ENCODE data around the gene FNBP1.
A peak's percentile ranks its signal among the peaks of the same experiment; 100 is the strongest.

The FNBP1 gene

DNA sequence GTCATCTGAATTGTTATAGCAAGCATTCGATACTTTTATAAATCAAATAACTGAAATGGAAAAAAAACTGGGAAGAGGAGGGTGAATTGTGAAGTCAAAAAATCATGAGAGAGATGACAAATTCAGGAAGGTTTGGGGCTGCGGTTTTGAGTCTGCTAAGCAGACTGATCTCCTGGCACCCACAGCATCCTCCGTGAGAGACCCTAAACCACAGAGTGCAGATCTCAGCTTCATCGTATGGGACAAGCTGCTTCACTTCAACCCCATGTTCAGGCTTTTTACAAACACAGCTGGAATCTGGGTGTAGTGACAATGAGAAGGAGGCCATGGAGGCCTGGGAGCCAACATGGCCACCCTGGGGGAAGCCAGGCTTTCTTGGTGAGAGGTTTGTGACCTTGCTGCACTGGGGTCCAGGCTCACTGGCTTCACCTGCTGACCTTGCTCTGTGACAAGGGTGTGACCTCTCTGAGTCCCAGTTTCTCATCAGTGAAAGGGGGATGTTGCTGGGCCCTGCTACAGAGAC lies 188.3 kb downstream of the FNBP1 start:
- peak; percentile 1 for DNase-seq (ENCODE audit: low spot score)

DNA sequence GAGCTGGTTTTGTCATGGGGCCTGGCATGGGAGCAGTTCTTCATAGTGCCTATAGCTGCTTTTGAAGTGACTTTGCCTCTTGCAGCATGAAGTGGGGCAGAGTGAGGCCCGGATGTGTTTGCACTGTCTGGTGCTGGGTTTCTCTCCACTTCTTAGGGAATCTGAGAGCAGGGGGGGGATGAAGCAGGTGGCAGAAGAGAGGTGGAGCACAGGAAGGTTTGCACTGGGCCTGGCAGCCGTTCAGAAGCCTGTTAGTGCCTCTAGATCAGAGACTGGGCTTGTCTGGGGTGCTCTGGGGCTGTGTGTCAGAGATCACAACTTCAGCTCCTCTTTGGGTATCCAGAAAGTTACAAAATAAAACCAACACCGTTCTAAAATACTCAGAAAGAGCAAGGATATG lies 189.4 kb downstream of the FNBP1 start:
- no peak for DNase-seq (ENCODE audit: low spot score)

DNA sequence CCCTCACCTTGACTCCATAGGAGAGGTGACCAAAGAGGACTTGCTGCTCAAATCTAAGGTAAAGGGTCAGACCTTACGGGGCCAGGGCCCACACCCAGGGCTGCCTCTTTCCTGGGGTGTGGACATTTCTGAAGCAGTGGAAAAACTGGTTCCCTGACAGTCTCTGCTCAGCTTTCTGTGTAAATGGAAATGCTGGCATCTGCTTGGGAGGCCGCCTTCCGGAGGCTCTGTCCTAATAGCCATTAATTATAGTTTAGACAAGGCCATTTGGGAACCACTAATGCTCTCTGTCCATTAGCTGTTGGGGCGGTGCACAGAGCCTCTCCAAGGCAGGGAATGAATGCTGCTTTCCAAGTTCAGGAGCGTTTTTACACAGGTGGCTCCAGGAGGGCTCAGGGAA lies 190.4 kb downstream of the FNBP1 start:
- no peak for DNase-seq (ENCODE audit: low spot score)

DNA sequence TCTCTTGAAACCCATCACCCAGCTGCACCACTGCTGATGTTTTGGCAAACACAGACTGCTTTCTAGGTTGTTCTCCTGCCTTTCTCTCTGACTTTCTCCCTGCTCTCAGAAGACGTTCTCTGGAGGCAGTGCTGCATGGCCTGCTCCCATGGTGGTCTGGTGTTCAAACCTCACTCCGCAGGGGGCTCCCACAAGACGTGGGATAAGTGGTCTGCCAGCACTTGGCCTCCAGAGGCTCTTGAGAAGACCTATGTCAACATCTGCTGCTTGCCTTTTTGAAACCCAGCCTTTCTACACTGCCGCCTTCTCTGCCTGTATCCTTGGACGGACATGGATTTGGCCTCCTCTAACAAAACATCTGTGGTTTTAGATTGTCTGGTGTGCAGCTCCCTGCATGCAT lies 191.2 kb downstream of the FNBP1 start:
- DNase-seq (ENCODE audit: low spot score) = no peak

DNA sequence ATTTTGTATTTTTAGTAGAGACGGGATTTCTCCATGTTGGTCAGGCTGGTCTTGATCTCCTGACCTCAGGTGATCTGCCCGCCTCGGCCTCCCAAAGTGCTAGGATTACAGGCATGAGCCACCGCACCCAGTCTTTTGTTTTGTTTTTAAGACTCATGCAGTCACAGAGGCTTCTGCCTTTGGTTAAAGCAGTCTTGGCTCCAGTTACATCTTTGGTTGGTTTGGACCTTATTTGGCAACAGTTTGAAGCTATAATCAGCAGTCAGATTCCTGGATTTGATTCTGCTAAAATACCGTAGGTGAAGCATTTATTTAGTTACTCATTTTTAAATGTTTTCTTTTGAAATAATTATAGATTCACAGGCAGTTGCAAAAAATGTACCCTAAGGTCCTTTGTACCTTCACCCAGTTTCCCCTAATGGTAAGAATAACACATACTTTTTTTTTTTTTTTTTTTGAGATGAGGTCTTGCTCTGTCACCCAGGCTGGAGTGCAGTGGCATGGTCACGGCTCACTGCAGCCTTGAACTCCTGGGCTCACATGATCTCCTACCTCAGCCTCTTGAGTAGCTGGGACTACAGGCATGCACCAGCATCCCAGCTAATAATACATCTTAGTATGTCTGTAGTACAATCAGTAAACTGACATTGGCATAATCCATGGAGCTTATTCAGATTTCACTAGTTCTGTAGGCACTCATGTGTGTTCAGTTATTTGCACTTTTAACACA lies 192.0 kb downstream of the FNBP1 start:
- no peak for DNase-seq (ENCODE audit: low spot score)

DNA sequence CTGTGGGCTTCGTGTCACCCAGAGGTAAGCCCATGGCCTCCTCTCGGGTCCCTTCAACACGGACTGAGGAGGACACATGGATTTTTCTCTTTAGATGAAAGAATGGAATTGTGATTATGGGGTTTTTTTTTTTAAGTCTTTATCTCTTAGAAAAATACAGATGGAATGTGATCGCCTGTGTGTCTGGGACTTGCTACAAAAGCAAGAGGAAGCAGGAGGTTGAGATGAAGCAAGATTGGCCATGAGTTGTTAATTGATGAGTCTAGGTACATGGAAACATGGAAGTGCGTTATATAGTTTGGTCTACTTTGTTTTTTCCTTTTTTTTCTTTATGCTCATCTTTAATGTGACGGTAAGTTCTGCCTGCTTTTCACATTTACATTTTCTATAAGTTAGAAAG lies 193.1 kb downstream of the FNBP1 start:
- no peak for DNase-seq (ENCODE audit: low spot score)

DNA sequence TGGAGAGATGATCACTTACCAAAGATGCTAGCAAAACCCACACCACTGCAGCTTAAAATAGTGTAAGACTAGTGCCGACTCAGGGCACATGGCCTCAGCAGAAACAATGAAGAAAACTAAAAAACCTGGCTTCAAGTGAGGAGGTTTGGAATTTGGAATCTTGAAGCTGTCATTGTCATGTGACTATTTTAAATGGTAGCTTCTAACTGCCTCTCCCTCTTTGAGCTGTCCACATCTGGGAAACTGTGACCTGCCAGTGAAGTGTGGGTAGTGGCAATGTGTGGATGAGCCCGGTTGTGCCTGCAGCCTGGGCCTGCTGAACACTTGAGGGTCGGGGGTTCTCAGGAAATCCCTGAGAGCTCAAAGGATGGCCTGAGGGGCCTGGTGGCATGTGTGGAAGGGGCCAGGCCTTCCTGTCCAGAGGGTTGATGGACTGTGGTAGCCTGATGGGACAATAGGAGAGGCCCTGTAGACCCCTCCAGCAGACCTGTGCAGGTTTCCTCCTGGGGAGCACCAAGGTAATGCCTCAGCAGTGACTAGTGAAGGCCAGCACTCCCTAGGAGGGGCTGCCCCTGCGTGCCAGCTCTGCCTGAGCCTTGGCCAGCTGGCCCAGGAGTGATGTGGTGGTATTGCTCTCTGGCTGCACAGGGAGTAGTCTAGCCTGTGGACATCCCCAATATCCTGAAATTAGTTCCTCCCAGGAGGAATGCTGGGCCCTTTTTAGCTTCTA lies 194.1 kb downstream of the FNBP1 start:
- DNase-seq (ENCODE audit: low spot score) = no peak

DNA sequence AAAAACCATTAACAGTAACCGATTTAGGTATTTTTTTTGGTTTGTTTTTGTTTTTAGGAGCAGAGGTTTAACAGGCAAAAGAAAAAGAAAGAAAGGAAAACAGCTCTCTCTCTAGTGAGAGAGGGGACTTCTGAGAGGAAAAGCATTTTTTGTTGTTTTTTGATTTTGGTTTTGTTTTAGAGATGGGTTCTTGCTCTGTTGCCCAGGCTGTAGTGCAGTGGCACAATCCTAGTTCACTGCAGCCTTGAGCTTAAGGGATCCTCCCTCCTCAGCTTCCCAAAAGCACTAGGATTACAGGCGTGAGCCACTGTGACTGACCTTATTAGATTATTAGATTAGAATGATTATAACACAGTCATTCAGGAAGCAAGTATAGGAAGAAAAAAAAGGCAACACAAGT lies 197.6 kb downstream of the FNBP1 start:
- DNase-seq (ENCODE audit: low spot score) = no peak

DNA sequence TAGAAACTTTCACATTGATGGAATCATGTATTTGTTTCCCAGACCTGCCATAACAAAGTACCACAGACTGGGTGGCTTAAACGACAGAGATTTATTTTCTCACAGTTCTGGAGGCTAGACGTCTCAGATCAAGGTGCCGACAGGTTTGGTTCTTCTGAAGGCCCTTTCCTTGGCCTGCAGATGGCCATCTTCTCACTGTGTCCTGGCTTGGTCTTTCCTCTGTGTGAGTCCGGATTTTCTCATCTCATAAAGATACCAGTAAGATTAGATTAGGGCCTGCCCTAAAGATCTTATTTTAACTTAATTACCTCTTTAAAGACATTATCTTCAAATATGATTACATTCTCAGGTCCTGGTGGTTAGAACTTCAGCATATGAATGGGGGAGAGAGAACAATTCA lies 201.9 kb downstream of the FNBP1 start:
- DNase-seq (ENCODE audit: low spot score) = no peak

DNA sequence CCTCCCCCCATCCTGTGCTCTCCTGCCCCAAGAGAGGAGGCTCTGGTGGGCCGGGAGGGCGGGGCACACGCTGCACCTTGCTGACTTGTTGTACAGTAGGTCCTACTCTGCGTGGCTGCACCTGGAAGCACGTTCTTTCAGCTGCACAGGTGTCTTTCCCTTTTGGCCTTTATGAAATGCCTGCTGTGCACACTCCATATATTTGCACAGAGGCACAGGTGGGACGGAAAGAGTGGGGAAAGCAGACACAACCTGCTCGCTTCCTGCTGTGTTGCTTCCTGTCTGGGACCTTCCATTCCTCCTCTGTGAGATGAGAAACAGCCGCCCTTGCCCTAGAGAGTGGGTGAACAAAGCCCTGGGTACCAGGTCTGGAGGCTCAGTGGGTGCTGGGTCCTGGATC lies 203.0 kb downstream of the FNBP1 start:
- DNase-seq (ENCODE audit: low spot score) = no peak

DNA sequence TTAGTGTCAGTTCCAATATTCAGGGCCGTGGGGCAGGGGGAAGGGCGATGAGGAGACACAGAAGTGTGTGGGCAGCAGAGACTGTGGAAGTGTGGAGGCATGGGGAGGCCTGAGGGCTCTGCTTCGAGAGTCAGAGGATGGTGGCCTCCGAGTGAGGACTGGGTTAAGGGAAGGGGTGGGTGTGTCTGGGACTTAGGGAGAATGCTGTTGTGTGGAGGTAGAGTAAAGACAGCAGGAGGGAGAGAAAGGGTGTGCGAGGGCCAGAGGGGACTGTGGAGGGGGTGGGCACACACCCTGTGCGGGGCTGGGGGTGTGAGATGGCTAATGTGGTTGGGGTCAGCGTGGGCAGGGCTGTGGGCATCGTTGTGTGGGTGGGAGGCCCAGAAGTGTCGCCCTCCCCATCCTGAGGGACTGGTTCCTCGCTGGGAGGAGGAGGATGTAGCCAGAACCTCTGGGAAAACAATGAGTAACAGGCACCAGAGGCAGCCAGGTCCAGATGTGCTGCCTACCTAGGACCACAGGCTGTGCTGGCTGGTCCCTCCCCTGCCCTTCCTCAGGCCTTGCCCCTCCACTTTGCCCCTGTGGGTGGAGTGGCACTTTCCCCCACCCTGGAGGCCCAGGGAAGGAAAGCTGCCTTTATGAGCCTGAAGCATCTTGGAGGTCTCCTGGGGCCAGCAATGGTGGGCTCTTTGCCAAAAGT lies 203.5 kb downstream of the FNBP1 start:
- DNase-seq (ENCODE audit: low spot score) = no peak

DNA sequence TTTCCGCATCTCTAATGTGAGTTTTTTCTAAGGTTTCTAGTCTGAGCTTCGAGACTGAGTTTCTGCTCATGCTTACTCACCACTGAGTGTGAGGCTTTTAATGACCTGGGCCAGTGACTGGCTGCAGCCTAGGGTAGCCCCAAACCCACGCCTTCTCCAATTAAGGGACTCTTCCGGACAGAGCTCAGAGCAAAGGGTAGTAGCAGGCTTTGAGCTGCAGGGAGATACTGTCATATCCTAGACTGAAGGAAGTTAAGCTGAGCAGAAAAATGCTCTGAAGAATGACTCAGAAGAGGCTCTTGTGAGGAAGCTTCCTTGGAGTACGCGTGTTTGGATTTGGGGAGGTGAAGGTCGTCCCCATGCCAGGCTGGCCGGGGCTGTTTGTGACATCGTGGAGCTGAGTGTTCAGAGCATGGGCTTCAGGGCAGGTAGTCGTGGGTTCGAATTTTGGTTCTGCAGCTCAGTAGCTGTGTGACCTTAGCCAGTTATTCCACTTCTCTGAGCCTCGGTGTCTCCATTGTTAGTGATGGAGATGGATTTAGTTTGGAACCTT lies 204.2 kb downstream of the FNBP1 start:
- DNase-seq (ENCODE audit: low spot score) = peak; percentile 78

All from AG20443 (cell line).